H1 (cell line): ENCODE measurements around the gene ESYT2. TPM values are rescaled to one million over a fixed set of nuclear protein-coding genes. Genes with fewer than 3 reads are reported as not detected.

Source experiments
- CTCF ChIA-PET: fragments of 300-600 bp; sonication (Branson Sonifier 250); formaldehyde crosslinking; loops from one replicate; lab custom pipeline; 2021; ENCODE audit not compliant: partially characterized antibody; lab: Charles Lee
- POLR2A ChIA-PET: fragments of 300-600 bp; sonication (Branson Sonifier 250); formaldehyde crosslinking; loops from one replicate; lab custom pipeline; 2021; ENCODE audit warnings: inconsistent platforms; ENCODE audit not compliant: partially characterized antibody; lab: Charles Lee
- DNase-seq, 2 experiments: peaks; one replicate each; pipeline versions ENCODE4 v3.0.0 to v3.0.0-alpha.2; 2010 to 2022; ENCODE audit warnings: low spot score in 2 of 2, low read depth in 1 of 2, mixed read lengths in 1 of 2
- FAIRE-seq: peaks from 2 replicates; lab custom pipeline; 2011; peaks lifted over from hg19 to GRCh38; lab: Jason Lieb, UNC
- H2AFZ ChIP-seq: 2 replicates; pipeline ENCODE4 v1.8.1; 2012; ENCODE audit warnings: low read length, inconsistent platforms
- H2AK5ac ChIP-seq: 2 replicates; pipeline ENCODE4 v1.6.1; 2013; ENCODE audit warnings: low read depth, low read length
- H2BK120ac ChIP-seq: replicated peaks from 2 replicates; pipeline ENCODE3; 2013; ENCODE audit warnings: low read depth, low read length, inconsistent platforms
- H2BK12ac ChIP-seq: 2 replicates; pipeline ENCODE4 v1.6.1; 2013; ENCODE audit warnings: low read depth, low read length
- H2BK15ac ChIP-seq: 2 replicates; pipeline ENCODE4 v1.6.1; 2013; ENCODE audit warnings: low read length
- H2BK20ac ChIP-seq: 2 replicates; pipeline ENCODE4 v1.6.1; 2013; ENCODE audit warnings: low read length
- H2BK5ac ChIP-seq: 2 replicates; pipeline ENCODE4 v1.6.1; 2013; ENCODE audit warnings: low read depth, low read length
- H3K14ac ChIP-seq: 2 replicates; pipeline ENCODE4 v1.6.1; 2013; ENCODE audit warnings: inconsistent platforms; ENCODE audit not compliant: insufficient read length
- H3K18ac ChIP-seq: 2 replicates; pipeline ENCODE4 v1.6.1; 2013; ENCODE audit warnings: low read length; ENCODE audit errors: extremely low read depth
- H3K23ac ChIP-seq: 2 replicates; pipeline ENCODE4 v1.6.1; 2013; ENCODE audit warnings: inconsistent platforms; ENCODE audit not compliant: insufficient read length
- H3K23me2 ChIP-seq: 2 replicates; pipeline ENCODE4 v1.6.1; 2013; ENCODE audit warnings: low read depth, low read length
- H3K27ac ChIP-seq: 2 replicates; pipeline ENCODE4 v1.6.1; 2011; ENCODE audit warnings: low read depth, low read length, inconsistent platforms
- H3K27me3 ChIP-seq, 4 experiments: replicated peaks in 1 of 4; 1 replicate in 1 of 4; 2 replicates in 3 of 4; pipeline versions ENCODE4 v1.6.1 to v1.8.1; 2011 to 2013; ENCODE audit warnings: low read length in 3 of 4, mild to moderate bottlenecking in 3 of 4, inconsistent platforms in 2 of 4, mixed read lengths in 2 of 4, moderate library complexity in 1 of 4; ENCODE audit not compliant: control insufficient read depth in 3 of 4, insufficient read depth in 3 of 4; ENCODE audit errors: extremely low read depth in 1 of 4
- H3K36me3 ChIP-seq, 4 experiments: 2 replicates each; pipeline versions ENCODE4 v1.6.1 to v1.8.1; 2011 to 2013; ENCODE audit warnings: mild to moderate bottlenecking in 4 of 4, low read length in 3 of 4, moderate library complexity in 2 of 4, control low read depth in 1 of 4, inconsistent platforms in 1 of 4; ENCODE audit not compliant: insufficient read depth in 4 of 4, control insufficient read depth in 2 of 4
- H3K4ac ChIP-seq: replicated peaks from 2 replicates; pipeline ENCODE3; 2013; ENCODE audit warnings: low read length, low read depth, mixed read lengths, inconsistent platforms; ENCODE audit not compliant: insufficient read length
- H3K4me1 ChIP-seq, 4 experiments: replicated peaks in 1 of 4; 1 replicate in 1 of 4; 2 replicates in 3 of 4; pipeline versions ENCODE4 v1.6.1 to v1.8.1; 2011 to 2013; ENCODE audit warnings: low read length in 3 of 4, inconsistent platforms in 2 of 4, mixed read lengths in 1 of 4; ENCODE audit not compliant: insufficient read depth in 4 of 4, control insufficient read depth in 3 of 4
- H3K4me2 ChIP-seq, 2 experiments: 2 replicates each; pipeline versions ENCODE4 v1.6.1 to v1.8.1; 2011 to 2013; ENCODE audit warnings: low read depth in 2 of 2, low read length in 2 of 2, control low read depth in 1 of 2, inconsistent platforms in 1 of 2, mild to moderate bottlenecking in 1 of 2; ENCODE audit not compliant: insufficient read depth in 1 of 2
- H3K4me3 ChIP-seq, 4 experiments: fragments of 200-600, 300-600 bp in 1 of 4; sonication (generic), shearing (Covaris generic), sonication (Bioruptor Twin) in 1 of 4; 2 replicates each; pipeline versions ENCODE4 v1.5.1 to v1.8.1; 2011 to 2016; ENCODE audit warnings: low read length in 4 of 4, low read depth in 3 of 4, control low read depth in 2 of 4, inconsistent platforms in 2 of 4, mild to moderate bottlenecking in 2 of 4, mixed read lengths in 1 of 4, moderate library complexity in 1 of 4; ENCODE audit not compliant: insufficient read depth in 2 of 4; ENCODE audit errors: extremely low read depth in 1 of 4
- H3K56ac ChIP-seq: replicated peaks from 2 replicates; pipeline ENCODE3; 2013; ENCODE audit warnings: low read depth, mild to moderate bottlenecking, mixed read lengths, low read length, inconsistent platforms; ENCODE audit not compliant: insufficient read length
- H3K79me1 ChIP-seq: 2 replicates; pipeline ENCODE4 v1.6.1; 2013; ENCODE audit warnings: low read depth, low read length, control low read depth
- H3K79me2 ChIP-seq, 2 experiments: 2 replicates each; pipeline versions ENCODE4 v1.6.1 to v1.8.1; 2012 to 2013; ENCODE audit warnings: low read length in 2 of 2, mild to moderate bottlenecking in 2 of 2, inconsistent platforms in 1 of 2; ENCODE audit not compliant: insufficient read depth in 2 of 2, control insufficient read depth in 1 of 2
- H3K9ac ChIP-seq, 4 experiments: replicated peaks in 1 of 4; 1 replicate in 1 of 4; 2 replicates in 3 of 4; pipeline versions ENCODE4 v1.6.1 to v1.8.1; 2011 to 2013; ENCODE audit warnings: low read depth in 3 of 4, low read length in 3 of 4, control low read depth in 2 of 4, mild to moderate bottlenecking in 2 of 4, moderate library complexity in 2 of 4, inconsistent platforms in 1 of 4; ENCODE audit errors: extremely low read depth in 1 of 4
- H3K9me3 ChIP-seq, 2 experiments: 2 replicates each; pipeline versions ENCODE4 v1.6.1 to v1.8.1; 2012 to 2013; ENCODE audit warnings: mild to moderate bottlenecking in 2 of 2, moderate library complexity in 2 of 2, control low read depth in 1 of 2, inconsistent platforms in 1 of 2, low read depth in 1 of 2, low read length in 1 of 2, mixed read lengths in 1 of 2; ENCODE audit not compliant: insufficient read depth in 2 of 2
- H4K20me1 ChIP-seq, 2 experiments: replicated peaks in 1 of 2; 2 replicates each; pipeline versions ENCODE3 to v1.8.1; 2011 to 2013; ENCODE audit warnings: inconsistent platforms in 2 of 2, low read length in 2 of 2, mild to moderate bottlenecking in 1 of 2; ENCODE audit not compliant: insufficient read depth in 2 of 2, control insufficient read depth in 1 of 2
- H4K5ac ChIP-seq: 2 replicates; pipeline ENCODE4 v1.6.1; 2013; ENCODE audit warnings: low read length, low read depth, mixed read lengths, inconsistent platforms; ENCODE audit not compliant: insufficient read length
- H4K8ac ChIP-seq: 2 replicates; pipeline ENCODE4 v1.8.0; 2013; ENCODE audit warnings: mild to moderate bottlenecking, moderate library complexity, low read length, inconsistent platforms; ENCODE audit not compliant: insufficient read depth; ENCODE audit errors: extremely low read depth
- H4K91ac ChIP-seq: replicated peaks from 2 replicates; pipeline ENCODE3; 2013; ENCODE audit warnings: low read length, mixed read lengths, inconsistent platforms; ENCODE audit not compliant: insufficient read length
- KDM4A ChIP-seq: IDR thresholded peaks from one replicate; pipeline ENCODE4 v1.7.1; 2012; ENCODE audit warnings: low read depth, mild to moderate bottlenecking, moderate library complexity, low read length, inconsistent platforms; ENCODE audit not compliant: severe bottlenecking
- SIN3A ChIP-seq, 2 experiments: IDR thresholded peaks in 1 of 2; conservative IDR thresholded peaks in 1 of 2; 2 replicates each; pipeline ENCODE4 v1.6.1; 2011 to 2012; ENCODE audit warnings: low read length in 2 of 2, improper control_type of control experiment in 1 of 2, low read depth in 1 of 2, mild to moderate bottlenecking in 1 of 2
- SRF ChIP-seq: IDR thresholded peaks from 2 replicates; pipeline ENCODE4 v1.6.1; 2011; ENCODE audit warnings: mild to moderate bottlenecking, low read depth, low read length, moderate library complexity
- TCF12 ChIP-seq: IDR thresholded peaks from 2 replicates; pipeline ENCODE4 v1.6.1; 2011; ENCODE audit warnings: low read depth, mild to moderate bottlenecking, low read length
- WGBS, 2 experiments: shearing (Covaris generic) in 1 of 2; methylation state at CpG; one replicate each; pipeline versions ENCODE4 v1.1.6 to v1.1.7; 2013 to 2015; ENCODE audit warnings: low lambda C conversion rate in 2 of 2, mixed read lengths in 2 of 2, inconsistent platforms in 1 of 2, low coverage in 1 of 2, missing lambda C conversion rate in 1 of 2; ENCODE audit not compliant: insufficient replicate concordance in 2 of 2, insufficient coverage in 1 of 2, insufficient read length in 1 of 2; ENCODE audit errors: extremely low coverage in 1 of 2, missing lambda C conversion rate in 1 of 2; 5-methylcytosine and 5-hydroxymethylcytosine counted together
- polyA plus RNA-seq, 7 experiments: library from polyadenylated mRNA; depleted of rRNA in 3 of 7; stranded (reverse) in 5 of 7; unstranded in 2 of 7; fragments of >200 nt in 5 of 7; fragments of 200-250 nt in 2 of 7; gene quantifications; 1 replicate in 5 of 7; 2 replicates in 1 of 7; 4 replicates in 1 of 7; pipeline versions ENCODE4 v1.2.1 to v1.2.3, GENCODE V29; 2011 to 2013; ENCODE audit warnings: missing spikeins in 2 of 7, mixed read lengths in 2 of 7
- total RNA-seq: library from RNA; stranded (reverse); fragmentation: NEBNext Ultra II Directional; extraction: Animal tissue kit (Norgen Biotek cat#: 25700); gene quantifications from 2 replicates; pipeline ENCODE4 v1.2.1, GENCODE V29; 2021
- TF ChIP-seq, protein P1 (sequence below): IDR thresholded peaks from 2 replicates; pipeline ENCODE4 v1.6.1; 2012; ENCODE audit warnings: inconsistent platforms

The ESYT2 gene
- total and polyA plus RNA-seq, 2 of the 8 experiments (the other 6 are each of a cell fraction or from before 2014, with no cell fraction given), result 27.0 to 37.5 TPM

DNA sequence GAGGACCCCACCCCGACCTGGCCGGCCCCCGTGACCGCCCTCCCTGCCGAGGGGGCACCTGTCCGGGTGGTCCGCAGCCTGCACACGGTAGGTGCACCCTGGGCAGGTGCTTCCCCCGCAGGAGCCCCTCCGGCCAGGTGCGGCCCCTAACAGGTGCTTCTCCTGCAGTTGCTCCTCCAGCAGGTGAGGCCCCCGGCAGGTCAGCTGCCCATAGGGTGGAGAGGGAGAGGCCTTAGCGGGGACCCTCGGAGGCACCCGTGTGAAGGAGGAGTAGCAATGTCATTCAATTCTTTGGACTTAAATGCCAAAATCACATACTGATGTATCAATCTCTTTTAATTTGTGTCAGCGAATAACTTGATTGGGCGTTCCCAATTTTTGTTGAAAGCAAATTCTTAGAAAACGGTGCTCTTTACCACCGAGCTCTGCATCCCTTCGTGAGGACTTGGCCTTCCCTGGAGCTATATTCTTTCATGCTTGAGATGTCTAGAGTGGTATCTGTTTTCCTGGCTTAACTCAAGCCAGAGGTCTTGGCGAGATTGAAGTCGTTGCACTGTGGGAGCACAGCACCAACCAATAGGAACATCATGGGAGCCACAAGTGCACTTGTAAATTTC, 124.0 kb downstream of the ESYT2 start:
- no peak overlapping the region for H3K18ac ChIP-seq
- no peak overlapping the region for H2AFZ ChIP-seq
- no peak overlapping the region for H2AK5ac ChIP-seq
- no peak overlapping the region for H4K91ac ChIP-seq
- H3K79me2 ChIP-seq, result peaks cover 6 to 40% of the 10 kb centered on the region in 2 experiments
- H2BK15ac ChIP-seq, result no peak overlapping the region
- no peak overlapping the region for H2BK120ac ChIP-seq
- peak overlapping the region; percentile 83 to 99 for H3K4me2 ChIP-seq
- TF ChIP-seq TCF12 (no peak), SIN3A (conservative IDR thresholded peaks at IDR 0.05 in 1 of 2, IDR thresholded peaks at IDR 0.05 in 1 of 2; ENCODE audit: low read depth in 1 of 2, low read length in 2 of 2) (peak in 1 of 2 experiments; percentile 3; a peak in 1 of 4 replicates), KDM4A (no peak), SRF (no peak)
- TF ChIP-seq, protein P1, sequence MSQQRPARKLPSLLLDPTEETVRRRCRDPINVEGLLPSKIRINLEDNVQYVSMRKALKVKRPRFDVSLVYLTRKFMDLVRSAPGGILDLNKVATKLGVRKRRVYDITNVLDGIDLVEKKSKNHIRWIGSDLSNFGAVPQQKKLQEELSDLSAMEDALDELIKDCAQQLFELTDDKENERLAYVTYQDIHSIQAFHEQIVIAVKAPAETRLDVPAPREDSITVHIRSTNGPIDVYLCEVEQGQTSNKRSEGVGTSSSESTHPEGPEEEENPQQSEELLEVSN, result no peak
- H4K8ac ChIP-seq, result no peak overlapping the region
- H3K23me2 ChIP-seq, result peaks cover 6% of the 10 kb centered on the region; the same call in 1 of the 2 replicates
- H2BK5ac ChIP-seq, result no peak overlapping the region
- peaks cover 3 to 14% (median 8%) of the 10 kb centered on the region in 4 experiments; a peak in 3 of 8 replicates for H3K36me3 ChIP-seq
- no peak overlapping the region; the same call in 1 of the 2 replicates for H3K27ac ChIP-seq
- no peak overlapping the region for H3K56ac ChIP-seq
- no peak overlapping the region for H2BK20ac ChIP-seq
- H3K23ac ChIP-seq, result no peak overlapping the region
- no peak overlapping the region for H4K5ac ChIP-seq
- H3K27me3 ChIP-seq, result no peaks in the 10 kb centered on the region
- H3K9me3 ChIP-seq, result no peaks in the 10 kb centered on the region
- FAIRE-seq, result no peak
- CTCF ChIA-PET, result interaction anchor here (1.0 to 4.3 kb wide), 5 partner anchors 27 to 272 kb away, joined by 3 to 37 read pairs (median 3); no protein-coding TSS in a partner anchor
- H3K4me1 ChIP-seq, result peaks cover 6 to 20% (median 12%) of the 10 kb centered on the region in 4 experiments; a peak in 6 of 7 replicates
- no peaks in the 10 kb centered on the region; the same call in 1 of the 2 replicates for H3K79me1 ChIP-seq
- DNase-seq, result peak in 1 of 2 experiments; percentile 64
- H4K20me1 ChIP-seq, result peaks cover 0 to 4% of the 10 kb centered on the region in 2 experiments
- H2BK12ac ChIP-seq, result no peak overlapping the region
- WGBS, 2 experiments, result 28% methylated on average over 19 of the region's 22 CpGs; no CpG with 5 or more reads in 1 of the 2 experiments
- POLR2A ChIA-PET, result interaction anchor here (0.7 to 2.0 kb wide), 6 partner anchors 13 to 82 kb away, joined by 3 to 8 read pairs (median 4); no protein-coding TSS in a partner anchor
- peak overlapping the region in 1 of 4 experiments; percentile 52; a peak in 2 of 7 replicates for H3K9ac ChIP-seq
- H3K14ac ChIP-seq, result no peak overlapping the region
- H3K4ac ChIP-seq, result no peak overlapping the region
- H3K4me3 ChIP-seq, result peak overlapping the region; percentile 49 to 96 (median 66)
